ENCODE data around the gene RABGAP1L.

The RABGAP1L gene

GRCh38 chr1:174768516-174768915 is 609.2 kb downstream of the RABGAP1L start:
- Histone ChIP-seq H3K9me3 (ENCODE audit: insufficient read depth, low read length) (no peaks in the 10 kb centered on the region), H3K4me1 (ENCODE audit: low read length) (peaks cover 15% of the 10 kb centered on the region), H3K4me3 (ENCODE audit: low read length) (no peak overlapping the region), H3K27ac (ENCODE audit: low read length) (no peak overlapping the region), H2AFZ (ENCODE audit: low read depth, low read length) (no peak overlapping the region), H3K36me3 (replicated peaks; ENCODE audit: low read depth, low read length) (no peaks in the 10 kb centered on the region), H3K79me2 (ENCODE audit: low read length) (no peaks in the 10 kb centered on the region), H3K9ac (ENCODE audit: low read length) (no peak overlapping the region), H3K4me2 (ENCODE audit: low read length) (peak overlapping the region; percentile 0; the same call in 1 of the 2 replicates), H3K27me3 (ENCODE audit: low read depth, low read length) (no peaks in the 10 kb centered on the region), H4K20me1 (ENCODE audit: insufficient read depth, low read length) (no peaks in the 10 kb centered on the region)
- TF ChIP-seq EZH2phosphoT487 (IDR thresholded peaks at IDR 0.05; ENCODE audit: low read depth) (no peak), CTCF (IDR thresholded peaks at IDR 0.05; ENCODE audit: low read depth, low read length) (no peak)

- Histone ChIP-seq H3K4me1 (ENCODE audit: low read length) (peaks cover 15% of the 10 kb centered on the region), H3K9me3 (ENCODE audit: insufficient read depth, low read length) (no peaks in the 10 kb centered on the region), H2AFZ (ENCODE audit: low read depth, low read length) (no peak overlapping the region), H3K27me3 (ENCODE audit: low read depth, low read length) (no peaks in the 10 kb centered on the region), H3K79me2 (ENCODE audit: low read length) (no peaks in the 10 kb centered on the region), H3K4me2 (ENCODE audit: low read length) (peak overlapping the region; percentile 0; the same call in 1 of the 2 replicates), H3K9ac (ENCODE audit: low read length) (no peak overlapping the region), H4K20me1 (ENCODE audit: insufficient read depth, low read length) (no peaks in the 10 kb centered on the region), H3K27ac (ENCODE audit: low read length) (no peak overlapping the region), H3K4me3 (ENCODE audit: low read length) (no peak overlapping the region), H3K36me3 (replicated peaks; ENCODE audit: low read depth, low read length) (no peaks in the 10 kb centered on the region)
- no peak for TF ChIP-seq CTCF (IDR thresholded peaks at IDR 0.05; ENCODE audit: low read depth, low read length)
- TF ChIP-seq EZH2phosphoT487 (IDR thresholded peaks at IDR 0.05; ENCODE audit: low read depth) = no peak
Observed at GRCh38 chr1:174768949-174769348, 609.6 kb downstream of the RABGAP1L start.

- no peaks in the 10 kb centered on the region for H3K79me2 ChIP-seq (ENCODE audit: low read length)
- H3K4me3 ChIP-seq (ENCODE audit: low read length) = no peak overlapping the region
- no peak overlapping the region for H3K4me2 ChIP-seq (ENCODE audit: low read length)
- peaks cover 15% of the 10 kb centered on the region for H3K4me1 ChIP-seq (ENCODE audit: low read length)
- H3K9ac ChIP-seq (ENCODE audit: low read length) = no peak overlapping the region
- no peaks in the 10 kb centered on the region for H3K9me3 ChIP-seq (ENCODE audit: insufficient read depth, low read length)
- H3K27ac ChIP-seq (ENCODE audit: low read length) = no peak overlapping the region
- H2AFZ ChIP-seq (ENCODE audit: low read depth, low read length) = no peak overlapping the region
- H3K27me3 ChIP-seq (ENCODE audit: low read depth, low read length) = no peaks in the 10 kb centered on the region
- no peaks in the 10 kb centered on the region for H3K36me3 ChIP-seq (replicated peaks; ENCODE audit: low read depth, low read length)
- no peaks in the 10 kb centered on the region for H4K20me1 ChIP-seq (ENCODE audit: insufficient read depth, low read length)
- TF ChIP-seq EZH2phosphoT487 (IDR thresholded peaks at IDR 0.05; ENCODE audit: low read depth) (no peak), CTCF (IDR thresholded peaks at IDR 0.05; ENCODE audit: low read depth, low read length) (peak; percentile 91)
Observed at GRCh38 chr1:174769961-174770549, 610.7 kb downstream of the RABGAP1L start.

GRCh38 chr1:174775621-174776020 is 616.3 kb downstream of the RABGAP1L start:
- H3K9me3 ChIP-seq (ENCODE audit: insufficient read depth, low read length) = no peaks in the 10 kb centered on the region
- H3K4me2 ChIP-seq (ENCODE audit: low read length) = no peak overlapping the region
- H3K27me3 ChIP-seq (ENCODE audit: low read depth, low read length) = no peaks in the 10 kb centered on the region
- no peak for TF ChIP-seq CTCF (IDR thresholded peaks at IDR 0.05; ENCODE audit: low read depth, low read length)
- no peak for TF ChIP-seq EZH2phosphoT487 (IDR thresholded peaks at IDR 0.05; ENCODE audit: low read depth)
- H3K4me3 ChIP-seq (ENCODE audit: low read length) = no peak overlapping the region
- H4K20me1 ChIP-seq (ENCODE audit: insufficient read depth, low read length) = no peaks in the 10 kb centered on the region
- H3K36me3 ChIP-seq (replicated peaks; ENCODE audit: low read depth, low read length) = no peaks in the 10 kb centered on the region
- no peak overlapping the region for H2AFZ ChIP-seq (ENCODE audit: low read depth, low read length)
- H3K4me1 ChIP-seq (ENCODE audit: low read length) = no peaks in the 10 kb centered on the region
- H3K9ac ChIP-seq (ENCODE audit: low read length) = no peak overlapping the region
- no peak overlapping the region for H3K27ac ChIP-seq (ENCODE audit: low read length)
- H3K79me2 ChIP-seq (ENCODE audit: low read length) = no peaks in the 10 kb centered on the region
